ENCODE data around the gene SYT15B. TPM values are rescaled to one million over a fixed set of nuclear protein-coding genes. Genes with fewer than 3 reads are reported as not detected.
"Not testable (repeated sequence)": the region's sequence is repeated elsewhere in the genome, so short reads cannot be mapped to it uniquely, and the experiment has no call there.

SYT15B gene
- total RNA-seq, result 0.21 and 0.82 TPM in 2 replicates

- not testable (repeated sequence) for H3K4me3 ChIP-seq (ENCODE audit: low read depth, low read length); H3K36me3 ChIP-seq (ENCODE audit: control insufficient read depth, insufficient read depth, low read length); DNase-seq (ENCODE audit: low read depth); H3K27me3 ChIP-seq (ENCODE audit: control insufficient read depth, insufficient read depth, low read length)
These were observed at the start of gene SYT15B for GRCh38 chr10:47763554-47764175. TSS of gene SYT15B (minus strand) at chr10:47763592. CDS start at chr10:47762640, 952 bp downstream.

GRCh38 chr10:47779590-47779989 is 16.2 kb upstream of the SYT15B start:
- not testable (repeated sequence) for H3K36me3 ChIP-seq (ENCODE audit: control insufficient read depth, insufficient read depth, low read length); H3K27me3 ChIP-seq (ENCODE audit: control insufficient read depth, insufficient read depth, low read length); DNase-seq (ENCODE audit: low read depth); H3K4me3 ChIP-seq (ENCODE audit: low read depth, low read length)

- not testable (repeated sequence) for H3K36me3 ChIP-seq (ENCODE audit: control insufficient read depth, insufficient read depth, low read length); H3K27me3 ChIP-seq (ENCODE audit: control insufficient read depth, insufficient read depth, low read length); H3K4me3 ChIP-seq (ENCODE audit: low read depth, low read length)
- peak; percentile 78 for TF ChIP-seq CTCF (IDR thresholded peaks at IDR 0.05; ENCODE audit: insufficient read depth, low read length, poor library complexity, severe bottlenecking)
- DNase-seq (ENCODE audit: low read depth), result peak; percentile 12
These were observed 12.2 kb upstream of the SYT15B start for GRCh38 chr10:47775361-47776231.

GRCh38 chr10:47770745-47771144 is 7.4 kb upstream of the SYT15B start:
- H3K4me3 ChIP-seq (ENCODE audit: low read depth, low read length); H3K27me3 ChIP-seq (ENCODE audit: control insufficient read depth, insufficient read depth, low read length); DNase-seq (ENCODE audit: low read depth); H3K36me3 ChIP-seq (ENCODE audit: control insufficient read depth, insufficient read depth, low read length): not testable (repeated sequence)

- H3K27me3 ChIP-seq (ENCODE audit: control insufficient read depth, insufficient read depth, low read length); DNase-seq (ENCODE audit: low read depth); H3K36me3 ChIP-seq (ENCODE audit: control insufficient read depth, insufficient read depth, low read length); H3K4me3 ChIP-seq (ENCODE audit: low read depth, low read length): not testable (repeated sequence)
These were observed 5.3 kb upstream of the SYT15B start for GRCh38 chr10:47768578-47769115.

GRCh38 chr10:47768085-47768484 is 4.7 kb upstream of the SYT15B start:
- not testable (repeated sequence) for DNase-seq (ENCODE audit: low read depth); H3K27me3 ChIP-seq (ENCODE audit: control insufficient read depth, insufficient read depth, low read length); H3K36me3 ChIP-seq (ENCODE audit: control insufficient read depth, insufficient read depth, low read length); H3K4me3 ChIP-seq (ENCODE audit: low read depth, low read length)

GRCh38 chr10:47767236-47767635 is 3.8 kb upstream of the SYT15B start:
- H3K4me3 ChIP-seq (ENCODE audit: low read depth, low read length); H3K27me3 ChIP-seq (ENCODE audit: control insufficient read depth, insufficient read depth, low read length); H3K36me3 ChIP-seq (ENCODE audit: control insufficient read depth, insufficient read depth, low read length); DNase-seq (ENCODE audit: low read depth): not testable (repeated sequence)

- DNase-seq (ENCODE audit: low read depth); H3K36me3 ChIP-seq (ENCODE audit: control insufficient read depth, insufficient read depth, low read length); H3K4me3 ChIP-seq (ENCODE audit: low read depth, low read length); H3K27me3 ChIP-seq (ENCODE audit: control insufficient read depth, insufficient read depth, low read length): not testable (repeated sequence)
These were observed 1.8 kb upstream of the SYT15B start for GRCh38 chr10:47765232-47765631.

- not testable (repeated sequence) for DNase-seq (ENCODE audit: low read depth); H3K4me3 ChIP-seq (ENCODE audit: low read depth, low read length)
These were observed 478 bp downstream of the SYT15B start for GRCh38 chr10:47762674-47763553.

GRCh38 chr10:47758855-47759254 is 4.5 kb downstream of the SYT15B start:
- not testable (repeated sequence) for H3K36me3 ChIP-seq (ENCODE audit: control insufficient read depth, insufficient read depth, low read length); H3K4me3 ChIP-seq (ENCODE audit: low read depth, low read length); DNase-seq (ENCODE audit: low read depth); H3K27me3 ChIP-seq (ENCODE audit: control insufficient read depth, insufficient read depth, low read length)

More at GRCh38 chr10:47762674-47763553, 478 bp downstream of the SYT15B start:
- not testable (repeated sequence) for H3K27me3 ChIP-seq (ENCODE audit: control insufficient read depth, insufficient read depth, low read length); H3K36me3 ChIP-seq (ENCODE audit: control insufficient read depth, insufficient read depth, low read length)

- not testable (repeated sequence) for H3K36me3 ChIP-seq (ENCODE audit: control insufficient read depth, insufficient read depth, low read length); H3K4me3 ChIP-seq (ENCODE audit: low read depth, low read length); DNase-seq (ENCODE audit: low read depth); H3K27me3 ChIP-seq (ENCODE audit: control insufficient read depth, insufficient read depth, low read length)
These were observed 7.2 kb downstream of the SYT15B start for GRCh38 chr10:47756169-47756568.

- H3K4me3 ChIP-seq (ENCODE audit: low read depth, low read length); H3K27me3 ChIP-seq (ENCODE audit: control insufficient read depth, insufficient read depth, low read length); H3K36me3 ChIP-seq (ENCODE audit: control insufficient read depth, insufficient read depth, low read length); DNase-seq (ENCODE audit: low read depth): not testable (repeated sequence)
These were observed 9.5 kb downstream of the SYT15B start for GRCh38 chr10:47753871-47754270.

GRCh38 chr10:47753176-47753575 is 10.2 kb downstream of the SYT15B start:
- H3K4me3 ChIP-seq (ENCODE audit: low read depth, low read length); H3K36me3 ChIP-seq (ENCODE audit: control insufficient read depth, insufficient read depth, low read length); H3K27me3 ChIP-seq (ENCODE audit: control insufficient read depth, insufficient read depth, low read length); DNase-seq (ENCODE audit: low read depth): not testable (repeated sequence)

Measured in kidney epithelial cell (primary cell).